Measurements from ENCODE around the gene PKIB. TPM values are rescaled to one million over a fixed set of nuclear protein-coding genes. Genes with fewer than 3 reads are reported as not detected.
"Not testable (repeated sequence)": the region's sequence is repeated elsewhere in the genome, so short reads cannot be mapped to it uniquely, and the experiment has no call there.

The PKIB gene
- total RNA-seq, 1 donor from 2014 or later, result not detected

DNA sequence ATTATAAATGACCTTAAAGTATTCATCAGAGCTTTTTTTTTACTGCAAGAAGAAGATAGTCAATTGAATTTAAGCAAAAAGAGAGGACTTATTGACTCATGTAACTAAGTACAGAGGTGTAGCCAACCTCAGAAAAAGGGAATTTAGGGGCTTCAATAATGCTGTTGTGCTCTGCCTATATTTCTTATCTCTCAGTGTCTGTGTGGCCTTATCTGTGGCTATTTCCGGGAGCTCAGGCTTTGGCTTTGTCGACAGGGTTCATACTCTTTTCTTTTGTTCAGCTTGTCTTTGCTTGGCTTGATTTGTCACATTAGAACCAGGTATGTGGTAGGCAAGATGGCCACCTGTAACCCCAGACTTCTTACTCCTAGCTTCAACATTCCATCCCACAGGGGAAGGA is 130.7 kb downstream of the PKIB start:
- no peaks in the 10 kb centered on the region for H3K36me3 ChIP-seq
- no peaks in the 10 kb centered on the region for H3K9me3 ChIP-seq
- no peak for DNase-seq (ENCODE audit: low spot score in 2 of 2)
- no peaks in the 10 kb centered on the region for H3K4me1 ChIP-seq
- no peak overlapping the region for H3K27ac ChIP-seq
- no peak overlapping the region for H3K4me3 ChIP-seq
- intact Hi-C loops (cut with DNase I), result no loop called here
- TF ChIP-seq, protein P1, sequence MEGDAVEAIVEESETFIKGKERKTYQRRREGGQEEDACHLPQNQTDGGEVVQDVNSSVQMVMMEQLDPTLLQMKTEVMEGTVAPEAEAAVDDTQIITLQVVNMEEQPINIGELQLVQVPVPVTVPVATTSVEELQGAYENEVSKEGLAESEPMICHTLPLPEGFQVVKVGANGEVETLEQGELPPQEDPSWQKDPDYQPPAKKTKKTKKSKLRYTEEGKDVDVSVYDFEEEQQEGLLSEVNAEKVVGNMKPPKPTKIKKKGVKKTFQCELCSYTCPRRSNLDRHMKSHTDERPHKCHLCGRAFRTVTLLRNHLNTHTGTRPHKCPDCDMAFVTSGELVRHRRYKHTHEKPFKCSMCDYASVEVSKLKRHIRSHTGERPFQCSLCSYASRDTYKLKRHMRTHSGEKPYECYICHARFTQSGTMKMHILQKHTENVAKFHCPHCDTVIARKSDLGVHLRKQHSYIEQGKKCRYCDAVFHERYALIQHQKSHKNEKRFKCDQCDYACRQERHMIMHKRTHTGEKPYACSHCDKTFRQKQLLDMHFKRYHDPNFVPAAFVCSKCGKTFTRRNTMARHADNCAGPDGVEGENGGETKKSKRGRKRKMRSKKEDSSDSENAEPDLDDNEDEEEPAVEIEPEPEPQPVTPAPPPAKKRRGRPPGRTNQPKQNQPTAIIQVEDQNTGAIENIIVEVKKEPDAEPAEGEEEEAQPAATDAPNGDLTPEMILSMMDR (IDR thresholded peaks at IDR 0.05), result no peak
- no peaks in the 10 kb centered on the region for H3K27me3 ChIP-seq

GRCh38 chr6:122744247-122744646 is 134.0 kb downstream of the PKIB start:
- DNase-seq (ENCODE audit: low spot score in 2 of 2); H3K9me3 ChIP-seq; H3K4me3 ChIP-seq; H3K4me1 ChIP-seq; H3K36me3 ChIP-seq; intact Hi-C loops (cut with DNase I); H3K27ac ChIP-seq; H3K27me3 ChIP-seq: not testable (repeated sequence)

GRCh38 chr6:122744856-122745255 is 134.7 kb downstream of the PKIB start:
- H3K9me3 ChIP-seq; intact Hi-C loops (cut with DNase I); DNase-seq (ENCODE audit: low spot score in 2 of 2); H3K27me3 ChIP-seq; H3K27ac ChIP-seq; H3K36me3 ChIP-seq; H3K4me3 ChIP-seq; H3K4me1 ChIP-seq: not testable (repeated sequence)

DNA sequence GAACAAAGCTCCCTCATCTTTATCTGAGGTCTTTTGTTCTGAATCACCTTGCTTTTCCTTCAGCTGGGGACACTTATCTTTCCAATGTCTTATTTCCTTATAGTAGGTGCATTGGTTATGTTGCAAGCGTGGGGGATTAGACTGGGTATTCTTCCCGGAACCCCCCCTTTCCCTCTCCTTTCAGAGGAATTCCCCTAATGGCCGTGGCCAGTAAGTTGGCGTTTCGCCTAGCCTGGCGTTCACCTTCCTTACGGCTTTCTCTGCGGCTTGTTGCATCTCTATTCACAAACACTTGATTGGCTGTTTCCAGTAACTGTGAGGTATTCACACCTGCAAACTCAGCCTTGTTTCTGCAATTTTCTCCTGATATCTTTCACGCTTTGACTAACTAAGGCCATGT is 136.5 kb downstream of the PKIB start:
- intact Hi-C loops (cut with DNase I), result no loop called here
- H3K4me1 ChIP-seq, result no peaks in the 10 kb centered on the region
- no peaks in the 10 kb centered on the region for H3K36me3 ChIP-seq
- DNase-seq (ENCODE audit: low spot score in 2 of 2), result no peak
- H3K4me3 ChIP-seq, result no peak overlapping the region
- TF ChIP-seq, protein P1 (IDR thresholded peaks at IDR 0.05), result no peak
- H3K27me3 ChIP-seq, result no peaks in the 10 kb centered on the region
- H3K27ac ChIP-seq, result no peak overlapping the region
- no peaks in the 10 kb centered on the region for H3K9me3 ChIP-seq

- Histone ChIP-seq H3K4me1 (no peaks in the 10 kb centered on the region), H3K27ac (no peak overlapping the region), H3K36me3 (no peaks in the 10 kb centered on the region), H3K4me3 (no peak overlapping the region), H3K9me3 (no peaks in the 10 kb centered on the region), H3K27me3 (no peaks in the 10 kb centered on the region)
- TF ChIP-seq, protein P1 (IDR thresholded peaks at IDR 0.05), result no peak
- DNase-seq (ENCODE audit: low spot score in 2 of 2), result no peak
- intact Hi-C loops (cut with DNase I), result no loop called here
Measured at GRCh38 chr6:122747573-122747972, 137.4 kb downstream of the PKIB start.

- H3K4me3 ChIP-seq; H3K4me1 ChIP-seq; H3K36me3 ChIP-seq; H3K9me3 ChIP-seq; intact Hi-C loops (cut with DNase I); DNase-seq (ENCODE audit: low spot score in 2 of 2); H3K27ac ChIP-seq; H3K27me3 ChIP-seq: not testable (repeated sequence)
Measured at GRCh38 chr6:122748945-122749344, 138.7 kb downstream of the PKIB start.

- H3K27me3 ChIP-seq, result no peaks in the 10 kb centered on the region
- H3K9me3 ChIP-seq, result no peaks in the 10 kb centered on the region
- no peaks in the 10 kb centered on the region for H3K36me3 ChIP-seq
- intact Hi-C loops (cut with DNase I), result no loop called here
- DNase-seq (ENCODE audit: low spot score in 2 of 2), result no peak
- H3K4me1 ChIP-seq, result no peaks in the 10 kb centered on the region
- TF ChIP-seq, protein P1 (IDR thresholded peaks at IDR 0.05), result no peak
- no peak overlapping the region for H3K27ac ChIP-seq
- H3K4me3 ChIP-seq, result no peak overlapping the region
Measured at GRCh38 chr6:122749451-122750050, 139.3 kb downstream of the PKIB start.
